Epithelial cell of prostate (primary cell): ENCODE measurements around the gene CCDC149.
A peak's percentile ranks its signal among the peaks of the same experiment; 100 is the strongest.

Source experiments
- DNase-seq: peaks from one replicate; pipeline ENCODE4 v3.0.0-alpha.2; 2011; ENCODE audit warnings: low read depth, low spot score
- H3K27ac ChIP-seq: fragments of 450-650 bp; 2 replicates; pipeline ENCODE4 v1.5.1; 2017; ENCODE audit warnings: mild to moderate bottlenecking

The CCDC149 gene

DNA sequence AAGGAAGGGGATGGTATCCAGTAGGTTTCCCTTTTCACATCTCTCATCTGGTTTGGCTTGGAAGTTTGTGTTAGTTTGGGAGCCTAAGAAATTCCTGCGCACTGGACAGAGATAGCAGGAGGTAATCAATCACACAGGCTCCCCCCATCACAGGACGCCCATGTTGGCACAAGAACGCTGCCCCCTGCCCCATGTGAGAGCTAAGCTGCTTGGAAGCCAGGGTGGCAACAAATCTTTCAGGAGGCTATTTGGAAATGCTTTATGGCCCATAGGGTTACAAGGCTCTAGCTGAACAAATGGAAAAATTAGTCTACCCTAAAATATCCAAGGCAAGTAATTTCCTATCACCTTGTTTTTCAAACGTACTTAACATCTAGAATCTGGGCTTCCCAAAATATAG lies 63.5 kb downstream of the CCDC149 start:
- DNase-seq: no peak
- no peak overlapping the region for H3K27ac ChIP-seq

DNA sequence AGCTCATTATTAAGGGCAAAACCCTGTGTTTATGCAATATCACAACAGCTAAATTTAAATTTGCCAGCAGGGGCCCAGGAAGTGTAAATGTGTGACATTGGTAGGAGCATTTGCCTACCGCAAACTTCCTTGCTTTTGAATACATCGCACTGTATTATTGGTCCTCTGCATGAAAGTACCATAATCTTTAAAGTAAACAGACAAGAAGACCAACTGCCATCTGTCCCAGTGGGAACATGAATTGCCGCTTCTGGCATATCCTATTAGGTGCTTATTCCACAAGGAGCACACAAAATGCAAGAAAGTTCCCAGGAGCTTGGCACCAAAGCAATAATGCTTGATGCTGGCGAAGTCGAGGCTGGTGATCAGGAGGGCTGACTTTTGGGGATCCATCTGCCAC lies 66.1 kb downstream of the CCDC149 start:
- DNase-seq: no peak
- H3K27ac ChIP-seq: no peak overlapping the region

DNA sequence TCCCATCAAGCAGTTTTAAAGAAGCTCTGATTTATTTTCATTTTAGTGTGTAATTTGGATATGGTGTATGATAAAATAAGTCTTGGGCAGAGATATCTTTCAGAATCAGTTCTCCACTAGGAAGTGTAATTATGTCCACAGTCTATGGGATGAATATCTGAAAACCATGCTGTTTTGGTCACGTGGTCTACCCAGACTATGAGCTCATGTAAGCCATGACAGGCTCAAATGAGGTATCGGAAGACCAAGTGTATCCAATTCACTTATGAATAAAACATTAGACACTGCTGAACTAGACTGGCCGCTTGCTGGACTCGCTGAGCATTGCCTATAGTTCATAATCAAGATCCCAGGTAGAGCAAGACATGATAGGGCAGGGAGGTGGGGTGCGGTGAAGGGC lies 66.9 kb downstream of the CCDC149 start:
- DNase-seq: no peak
- no peak overlapping the region for H3K27ac ChIP-seq

DNA sequence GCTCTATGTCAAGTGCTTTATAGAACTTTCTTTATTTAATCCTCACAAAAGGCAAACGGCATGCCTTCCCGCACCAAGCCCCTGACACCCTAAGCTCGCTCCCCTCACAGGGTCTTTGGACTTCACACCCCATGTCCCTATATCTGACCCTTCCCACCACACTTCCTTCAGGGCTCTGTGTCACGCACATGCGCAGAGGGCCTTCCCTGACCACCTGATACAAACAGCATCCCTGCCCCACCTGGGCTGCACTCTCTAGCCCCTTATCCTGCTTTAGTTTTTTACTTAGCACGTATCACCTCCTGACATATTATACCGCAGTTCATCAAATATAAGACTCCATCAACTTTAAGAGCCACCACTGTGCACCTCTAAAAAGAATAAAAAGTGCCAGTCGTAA lies 67.7 kb downstream of the CCDC149 start:
- no peak overlapping the region for H3K27ac ChIP-seq
- no peak for DNase-seq

DNA sequence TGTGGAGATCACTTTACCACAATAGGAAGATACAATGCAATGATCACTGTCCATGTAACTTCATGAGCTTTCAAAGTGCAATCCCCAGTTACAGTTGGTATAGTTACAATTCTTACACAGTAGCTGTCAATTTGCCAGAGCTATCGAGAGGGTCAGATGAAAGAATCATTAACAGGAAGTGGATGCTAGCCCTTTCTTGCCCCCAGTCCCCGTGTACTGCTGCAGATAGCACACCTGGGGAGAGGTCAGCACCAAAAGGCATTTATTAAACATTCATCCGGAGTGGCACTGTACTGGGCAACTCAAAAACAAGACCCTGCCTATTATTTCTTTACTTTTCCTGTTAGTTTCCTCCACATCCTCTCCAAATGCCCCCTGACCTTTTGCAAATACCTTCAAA lies 69.7 kb downstream of the CCDC149 start:
- H3K27ac ChIP-seq: no peak overlapping the region
- DNase-seq: no peak

DNA sequence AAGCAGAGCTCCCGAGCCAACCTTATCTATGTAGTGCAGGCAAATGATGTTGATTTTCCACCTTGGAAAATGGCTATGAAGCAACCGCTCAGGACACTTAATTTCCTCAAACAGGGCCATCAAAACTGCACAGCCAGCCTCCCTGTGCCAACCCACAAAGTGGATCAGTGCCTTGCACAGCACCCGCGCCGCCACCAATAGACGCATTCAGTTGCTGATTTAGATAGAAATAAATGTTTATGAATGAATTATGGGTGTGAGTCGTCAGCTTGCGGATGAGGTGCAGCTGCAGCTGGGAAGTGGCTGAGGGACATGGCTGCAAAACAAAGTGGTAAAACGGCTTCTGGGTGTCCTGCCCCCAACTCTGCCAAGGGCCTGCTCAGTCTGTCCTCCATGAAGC lies 70.5 kb downstream of the CCDC149 start:
- DNase-seq: no peak
- H3K27ac ChIP-seq: no peak overlapping the region

DNA sequence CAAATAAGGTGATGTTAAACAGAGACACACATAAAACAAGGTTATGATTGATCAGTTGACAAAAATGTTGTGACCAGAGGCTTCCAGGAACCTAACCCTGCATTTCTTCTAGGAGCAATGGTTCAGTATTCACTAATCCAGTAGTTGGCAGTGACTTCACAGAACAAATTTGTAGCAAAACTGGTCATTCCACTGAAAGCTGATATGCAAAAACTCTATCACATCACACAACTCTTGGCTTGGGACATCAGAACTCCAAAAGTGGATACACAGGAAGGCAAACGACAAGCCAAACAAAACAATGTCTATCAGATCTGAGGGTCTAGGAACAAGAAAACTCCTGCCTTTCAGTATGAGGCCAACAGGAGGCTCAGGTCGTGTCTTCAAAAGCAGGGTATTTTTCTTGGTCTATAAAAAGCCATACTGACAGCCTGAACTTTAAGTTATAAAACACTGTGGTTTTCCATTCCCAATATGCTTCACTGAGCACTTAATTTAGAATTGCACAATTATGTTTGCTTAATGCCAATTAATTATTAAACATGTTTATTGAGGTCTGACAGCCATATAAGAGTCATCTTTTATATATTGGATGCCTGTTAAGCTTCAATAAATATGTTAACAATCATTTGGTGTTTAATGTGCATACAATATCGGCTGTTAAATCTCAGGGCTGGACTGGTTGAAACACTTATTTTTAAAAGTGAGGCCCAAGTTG lies 71.9 kb downstream of the CCDC149 start:
- DNase-seq: no peak
- no peak overlapping the region for H3K27ac ChIP-seq

DNA sequence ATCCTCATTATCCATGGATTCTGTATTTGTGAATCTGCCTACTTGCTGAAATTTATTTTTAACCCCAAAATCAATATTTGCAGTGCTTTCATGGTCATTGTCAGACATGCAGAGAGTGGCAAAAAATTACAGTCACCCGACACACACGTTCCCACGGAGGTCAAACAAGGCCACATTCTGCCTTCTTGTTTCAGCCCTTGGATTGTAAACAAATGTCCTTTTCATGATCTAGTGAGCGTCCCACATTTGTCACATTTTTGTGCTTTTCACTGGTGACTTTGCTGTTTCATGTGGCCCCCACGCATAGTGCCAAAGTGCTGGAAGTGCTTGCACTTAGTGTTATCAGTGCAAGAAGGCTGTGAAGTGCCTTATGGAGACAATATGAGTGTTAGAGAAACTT lies 72.5 kb downstream of the CCDC149 start:
- no peak overlapping the region for H3K27ac ChIP-seq
- no peak for DNase-seq

DNA sequence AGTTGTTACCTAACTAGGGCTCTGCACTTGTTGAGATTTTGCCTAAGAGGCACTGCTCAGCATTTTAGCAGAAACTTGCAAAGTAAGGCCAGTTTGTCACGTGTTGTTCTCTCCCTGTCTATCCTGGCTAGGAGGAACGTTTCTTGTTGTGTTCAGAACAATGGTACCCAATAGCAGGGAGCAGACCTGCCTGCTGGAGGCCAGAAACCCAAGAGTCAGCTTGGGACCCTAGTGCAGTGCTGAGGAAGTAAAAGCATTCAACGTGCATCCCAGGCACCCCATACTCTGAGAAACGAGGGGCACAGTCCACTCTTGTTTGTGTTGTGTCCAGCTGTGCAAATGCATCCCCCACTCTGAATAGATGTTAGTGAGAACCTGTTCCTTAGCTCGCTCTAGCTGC lies 75.1 kb downstream of the CCDC149 start:
- H3K27ac ChIP-seq: no peak overlapping the region

DNA sequence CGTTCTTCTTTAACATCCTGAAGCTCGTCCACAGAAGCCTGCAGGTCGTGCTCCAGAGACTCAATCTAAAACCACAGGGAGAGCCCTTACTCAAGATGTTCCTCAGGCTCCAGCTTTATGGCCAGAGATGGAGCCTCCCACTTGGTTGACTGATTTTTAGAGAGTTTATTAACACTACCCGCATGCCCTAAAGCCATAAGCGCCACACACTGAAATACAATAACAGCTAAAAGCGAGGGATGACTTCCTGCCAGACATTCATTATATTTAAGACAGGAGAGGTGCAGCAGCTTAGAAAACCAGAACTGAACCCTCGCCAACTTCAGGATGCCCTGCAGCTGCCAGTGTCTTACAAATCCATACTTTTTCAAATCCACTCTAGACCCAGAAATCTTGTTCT lies 75.5 kb downstream of the CCDC149 start:
- H3K27ac ChIP-seq: no peak overlapping the region
- no peak for DNase-seq

More for the DNA sequence above, 75.1 kb downstream of the CCDC149 start:
- no peak for DNase-seq

DNA sequence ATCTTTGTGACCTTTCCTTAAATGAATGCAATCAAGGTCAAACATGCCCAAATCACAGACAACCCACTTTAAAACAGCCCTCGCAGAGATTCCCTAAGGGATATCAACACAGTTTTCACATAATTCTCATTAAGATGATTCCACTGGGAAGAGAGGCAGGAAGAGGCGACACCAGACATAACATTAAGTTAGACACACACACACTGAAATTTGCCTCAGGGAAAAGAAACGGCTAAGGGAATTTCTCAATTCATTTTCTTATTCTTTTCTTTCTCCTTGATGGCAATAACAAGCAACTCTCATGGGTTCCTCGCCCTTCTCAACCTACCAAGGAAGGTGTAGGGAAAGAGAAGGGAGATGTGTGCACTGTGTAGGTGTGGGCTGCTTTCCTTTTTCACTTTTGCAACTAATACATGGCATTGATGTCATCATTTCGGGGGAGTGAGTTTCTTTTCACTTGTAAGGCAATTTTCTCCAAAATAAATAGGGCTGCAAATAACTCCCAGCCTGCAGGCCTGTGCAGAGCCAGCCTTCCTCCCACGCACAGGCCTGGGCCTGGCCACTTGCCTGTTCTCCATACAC lies 76.1 kb downstream of the CCDC149 start:
- no peak overlapping the region for H3K27ac ChIP-seq
- DNase-seq: no peak

DNA sequence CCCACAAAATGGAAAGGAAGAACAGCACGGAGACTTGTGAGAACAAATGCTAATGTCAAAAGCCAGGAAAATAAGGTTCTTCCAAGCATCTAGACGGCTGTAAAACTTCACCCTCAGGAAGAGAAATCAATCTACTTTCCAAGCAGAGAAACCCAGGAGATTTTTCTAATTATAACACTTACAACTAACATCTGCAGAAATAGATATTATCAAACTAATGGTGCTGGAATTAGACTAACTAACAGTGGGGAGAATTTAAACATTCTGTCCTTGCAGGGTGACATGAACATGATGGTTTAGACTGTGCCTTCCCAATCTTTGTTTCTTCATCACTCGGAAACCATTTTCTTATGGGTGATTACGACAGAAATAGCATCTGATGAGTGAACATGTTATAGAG lies 77.1 kb downstream of the CCDC149 start:
- DNase-seq: no peak
- no peak overlapping the region for H3K27ac ChIP-seq

DNA sequence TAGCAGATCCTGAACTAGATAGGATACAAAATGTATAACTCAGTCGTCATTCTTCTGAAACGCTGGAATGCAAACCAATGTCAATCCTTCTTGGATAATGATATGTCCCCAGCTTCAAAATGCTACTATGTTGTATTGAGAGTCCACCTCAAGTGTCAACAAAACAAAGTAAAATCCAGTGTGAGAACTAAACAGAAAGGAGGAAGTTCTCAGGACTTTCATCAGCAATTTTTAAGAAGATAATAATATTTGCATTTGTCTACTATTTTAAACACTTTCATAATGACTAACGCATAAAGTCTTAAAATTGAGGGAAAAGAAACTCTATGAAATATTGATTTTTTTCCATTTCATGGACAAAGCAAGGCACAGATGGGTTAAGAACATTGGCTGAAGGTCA lies 81.2 kb downstream of the CCDC149 start:
- DNase-seq: no peak
- no peak overlapping the region for H3K27ac ChIP-seq

DNA sequence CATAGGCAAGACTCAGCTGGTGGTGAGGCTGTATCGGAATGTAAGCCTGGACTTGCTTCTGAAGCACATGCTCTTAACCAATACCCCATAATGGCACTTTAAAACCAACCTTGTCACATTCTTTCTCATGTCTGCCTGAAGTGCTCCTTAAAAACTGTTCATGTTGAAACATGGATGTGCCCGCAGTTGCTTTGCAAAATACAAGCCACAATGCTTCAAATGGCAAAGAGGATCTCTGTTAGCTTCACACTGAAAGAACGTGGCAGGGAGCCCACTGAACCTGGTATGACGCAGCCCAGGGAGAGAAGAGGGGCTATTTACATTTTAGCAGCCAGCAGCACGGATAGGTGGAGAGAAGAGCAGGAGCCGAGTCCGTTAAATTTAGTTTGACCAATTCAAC lies 88.1 kb downstream of the CCDC149 start:
- DNase-seq: peak; percentile 52
- H3K27ac ChIP-seq: no peak overlapping the region

DNA sequence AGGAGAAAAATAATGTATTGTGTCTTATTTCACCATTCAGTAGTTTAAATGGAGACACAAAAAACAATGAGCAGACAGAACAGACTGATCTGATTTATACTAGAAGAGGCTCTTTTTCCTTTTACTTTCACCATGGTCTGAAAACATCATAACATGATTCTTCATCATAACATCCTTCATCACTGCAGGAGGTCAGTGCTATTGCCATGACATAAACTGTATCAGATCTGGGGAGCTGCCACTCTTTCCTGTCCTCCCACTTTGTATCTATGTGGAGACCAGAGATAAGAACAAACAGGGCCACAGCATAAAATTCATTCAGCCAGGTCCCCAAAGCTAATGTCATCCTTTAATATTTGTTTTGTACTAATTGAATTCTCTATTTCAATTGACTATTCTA lies 92.3 kb downstream of the CCDC149 start:
- DNase-seq: no peak
- H3K27ac ChIP-seq: no peak overlapping the region

DNA sequence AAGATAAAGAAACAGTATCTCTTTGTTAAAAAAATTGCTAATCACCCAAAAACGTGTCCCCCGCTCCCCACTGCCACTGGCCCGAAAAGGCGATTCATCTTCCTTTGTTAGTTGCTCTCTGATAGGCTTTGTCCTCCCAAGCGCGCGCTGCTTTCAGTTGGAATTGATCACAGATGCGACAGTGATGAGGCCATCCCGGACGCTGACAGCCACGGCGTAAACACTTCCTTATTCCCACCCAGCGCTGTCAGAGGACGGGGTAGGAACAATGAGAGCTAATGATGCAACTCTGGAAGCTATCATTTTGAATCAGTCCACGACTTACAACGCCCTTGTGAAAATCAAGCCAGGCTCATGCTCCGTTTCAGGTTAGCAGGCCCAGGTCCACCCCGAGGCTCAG lies 96.0 kb downstream of the CCDC149 start:
- H3K27ac ChIP-seq: no peak overlapping the region
- DNase-seq: no peak

DNA sequence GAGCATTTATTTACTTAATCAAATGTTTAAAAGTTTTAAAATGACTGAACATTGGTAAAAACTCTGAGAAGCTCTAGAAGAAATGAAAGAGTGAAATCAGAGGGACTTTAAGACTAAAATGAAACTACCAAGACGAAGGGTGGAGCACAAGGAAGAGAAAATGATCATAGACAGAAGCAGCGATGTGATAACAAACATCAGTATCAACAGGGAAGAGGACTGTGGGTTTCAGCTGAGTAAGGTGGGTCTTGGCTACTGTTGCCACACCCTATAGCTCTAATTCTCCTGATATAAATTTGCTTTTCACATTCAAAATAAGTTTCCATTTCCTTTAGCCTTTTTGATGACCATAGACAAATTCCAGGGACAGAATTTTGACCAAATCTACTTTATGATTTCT lies 99.1 kb downstream of the CCDC149 start:
- no peak for DNase-seq
- H3K27ac ChIP-seq: no peak overlapping the region

DNA sequence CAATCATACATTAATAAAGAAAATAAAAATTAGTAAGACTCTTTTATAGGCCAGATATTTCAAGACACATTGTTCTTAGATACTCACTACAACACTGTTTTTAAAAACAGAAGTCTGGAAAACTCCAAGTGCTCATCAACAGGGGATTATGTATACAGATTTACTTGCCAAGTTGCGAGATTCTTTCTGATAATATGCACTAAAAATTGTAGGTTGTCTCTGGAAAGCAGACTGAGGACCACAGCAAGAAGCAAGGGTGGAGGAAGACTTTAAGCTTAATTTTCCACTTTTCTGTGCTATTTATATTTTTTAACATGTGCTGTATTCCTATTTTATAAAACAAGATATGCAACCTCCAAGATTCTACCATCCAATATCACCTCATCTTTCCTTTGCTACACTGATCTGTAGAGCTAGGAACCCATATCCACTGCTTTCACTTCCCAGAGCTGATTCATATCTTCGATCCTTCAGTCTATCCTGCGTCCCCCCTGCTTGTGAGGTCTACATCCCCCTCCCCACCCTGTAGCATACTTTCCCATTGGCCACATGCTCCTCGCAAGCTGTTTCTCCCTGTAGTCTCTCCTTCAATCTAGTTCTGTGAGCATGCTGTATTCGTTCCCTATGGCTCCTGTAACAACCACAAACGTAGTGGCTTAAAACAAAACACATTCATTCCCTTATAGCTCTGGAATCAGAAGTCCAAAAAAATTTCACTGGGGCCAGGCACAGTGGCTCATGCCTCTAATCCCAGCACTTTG lies 101.8 kb downstream of the CCDC149 start:
- DNase-seq: no peak
- no peak overlapping the region for H3K27ac ChIP-seq

DNA sequence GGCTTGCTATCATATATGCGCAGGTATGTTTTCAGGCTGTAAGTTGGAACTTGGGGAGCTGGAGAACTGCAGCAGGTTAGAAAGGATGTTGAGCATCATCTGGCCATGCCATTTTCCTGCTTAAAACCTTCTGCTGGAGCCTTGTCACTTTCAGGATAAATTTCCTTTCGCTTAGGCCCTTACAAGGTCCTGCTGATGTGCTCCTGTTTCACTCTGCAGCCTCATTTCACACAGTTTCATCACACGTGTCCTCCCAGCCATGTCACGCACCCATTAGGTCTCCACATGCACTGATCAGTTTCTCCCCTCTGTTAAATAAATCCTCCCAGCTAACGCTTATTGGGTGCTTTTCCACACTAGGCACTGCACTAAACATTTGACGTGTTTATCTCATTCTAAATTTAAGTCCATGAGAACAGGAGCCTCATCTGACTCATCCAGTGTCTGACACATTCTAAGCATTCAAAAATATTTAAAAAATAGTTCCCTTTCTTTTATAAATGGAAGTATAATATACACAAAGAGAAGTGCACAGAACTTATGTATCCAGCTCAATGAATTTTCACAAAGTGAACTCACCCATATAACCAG lies 102.9 kb downstream of the CCDC149 start:
- no peak overlapping the region for H3K27ac ChIP-seq
- no peak for DNase-seq

DNA sequence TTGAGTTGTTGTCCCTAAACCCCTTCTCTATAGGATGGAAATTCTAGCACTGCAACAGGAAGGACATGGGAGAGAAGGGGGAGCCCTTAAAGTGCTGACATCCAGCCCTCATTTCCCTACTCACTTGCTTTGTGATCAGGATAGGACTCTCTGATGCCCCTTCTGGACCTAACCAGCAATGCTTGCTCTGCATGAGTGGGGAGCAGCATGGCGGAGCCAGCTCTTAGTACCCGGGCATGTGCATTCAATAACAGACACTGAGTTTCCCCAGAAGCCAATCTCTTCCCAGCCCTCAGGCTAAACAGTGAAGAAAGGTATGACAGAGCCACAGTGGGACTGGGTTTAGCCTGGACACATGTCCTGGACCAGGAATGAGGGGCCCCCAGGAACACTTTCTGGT lies 103.5 kb downstream of the CCDC149 start:
- DNase-seq: no peak
- no peak overlapping the region for H3K27ac ChIP-seq

DNA sequence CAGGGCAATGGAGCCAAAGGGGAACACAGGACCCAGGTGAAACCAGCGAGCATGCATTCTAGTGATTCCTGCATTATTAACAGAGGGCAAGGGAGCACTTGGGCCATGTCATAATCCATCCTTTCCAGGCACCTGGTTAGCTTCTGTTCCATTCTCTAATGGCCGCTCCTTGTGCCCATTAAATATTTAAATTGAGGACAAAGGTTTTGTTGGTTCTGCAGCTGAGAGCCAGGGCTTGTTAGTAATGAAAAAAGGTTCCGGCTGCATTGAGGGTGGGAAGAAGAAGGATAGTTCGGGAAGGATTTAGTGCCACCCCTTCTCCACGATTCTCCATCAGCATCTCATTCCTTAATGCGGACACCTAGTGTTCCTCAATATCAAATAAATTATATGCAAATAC lies 103.9 kb downstream of the CCDC149 start:
- DNase-seq: no peak
- no peak overlapping the region for H3K27ac ChIP-seq
